Cerebellar nuclear complex (tissue), 1 donor: ENCODE measurements around the gene DCAF10.
"Not testable (repeated sequence)": the region's sequence is repeated elsewhere in the genome, so short reads cannot be mapped to it uniquely, and the experiment has no call there.

ENCODE experiments used
- DNase-seq, 2 experiments: peaks; one replicate each; lab custom pipeline; 2025; lab: John Stamatoyannopoulos, UW

The DCAF10 gene

GRCh38 chr9:37800631-37801286 is at the start of gene DCAF10:
TSS of gene DCAF10 (plus strand) at chr9:37800797. CDS start at chr9:37800867, 70 bp downstream.
- DNase-seq: peak in 1 of 2 experiments; percentile 28

GRCh38 chr9:37751186-37751585 is 49.4 kb upstream of the DCAF10 start:
- DNase-seq: no peak

GRCh38 chr9:37751704-37752103 is 48.9 kb upstream of the DCAF10 start:
- not testable (repeated sequence) for DNase-seq

- DNase-seq: not testable (repeated sequence)
Measured at GRCh38 chr9:37752112-37752511, 48.5 kb upstream of the DCAF10 start.

GRCh38 chr9:37752642-37753488 is 47.7 kb upstream of the DCAF10 start:
- no peak for DNase-seq

- peak in 1 of 2 experiments; percentile 41 for DNase-seq
Measured at GRCh38 chr9:37753489-37754190, 47.0 kb upstream of the DCAF10 start, which contains the start of gene TRMT10B. TSS of gene TRMT10B (plus strand) at chr9:37753805. CDS start at chr9:37761932, 8,127 bp downstream.

- DNase-seq: no peak
Measured at GRCh38 chr9:37758747-37759146, 41.9 kb upstream of the DCAF10 start.

GRCh38 chr9:37760416-37761161 is 40.0 kb upstream of the DCAF10 start:
- DNase-seq: no peak

GRCh38 chr9:37761511-37761910 is 39.1 kb upstream of the DCAF10 start:
- no peak for DNase-seq

- not testable (repeated sequence) for DNase-seq
Measured at GRCh38 chr9:37765263-37765662, 35.3 kb upstream of the DCAF10 start.

- DNase-seq: no peak
Measured at GRCh38 chr9:37769306-37769705, 31.3 kb upstream of the DCAF10 start.

- DNase-seq: no peak
Measured at GRCh38 chr9:37769995-37770394, 30.6 kb upstream of the DCAF10 start.

GRCh38 chr9:37775216-37775919 is 25.2 kb upstream of the DCAF10 start:
- DNase-seq: no peak

GRCh38 chr9:37776328-37776727 is 24.3 kb upstream of the DCAF10 start:
- DNase-seq: no peak

- DNase-seq: no peak
Measured at GRCh38 chr9:37778534-37778933, 22.1 kb upstream of the DCAF10 start.

- DNase-seq: no peak
Measured at GRCh38 chr9:37784291-37784615, 16.3 kb upstream of the DCAF10 start.

GRCh38 chr9:37784616-37785483 is 15.7 kb upstream of the DCAF10 start, which contains the start of gene EXOSC3:
TSS of gene EXOSC3 (minus strand) at chr9:37785064. CDS start at chr9:37785044, 20 bp downstream.
- DNase-seq: peak in 1 of 2 experiments; percentile 81

GRCh38 chr9:37787059-37787458 is 13.5 kb upstream of the DCAF10 start:
- DNase-seq: no peak

GRCh38 chr9:37788332-37788731 is 12.3 kb upstream of the DCAF10 start:
- DNase-seq: no peak

GRCh38 chr9:37790096-37790495 is 10.5 kb upstream of the DCAF10 start:
- no peak for DNase-seq
